WTC11 (cell line): Measurements from ENCODE around the gene SETD1B. TPM values are rescaled to one million over a fixed set of nuclear protein-coding genes. Genes with fewer than 3 reads are reported as not detected.

ENCODE experiments used
- FOXK1 ChIP-seq: sonication (generic); formaldehyde crosslinking; IDR thresholded peaks from 2 replicates; pipeline ENCODE4 v1.8.0; 2022; ENCODE audit warnings: mild to moderate bottlenecking, moderate library complexity, missing genetic modification reagents
- GABPB1 ChIP-seq: sonication (generic); formaldehyde crosslinking; IDR thresholded peaks from 2 replicates; pipeline ENCODE4 v1.8.1; 2023; ENCODE audit warnings: mild to moderate bottlenecking, missing genetic modification reagents
- GTF2I ChIP-seq: fragments of 250-450 bp; sonication (Bioruptor Pico); conservative IDR thresholded peaks from 2 replicates; pipeline ENCODE4 v1.4.0; 2021; ENCODE audit warnings: mild to moderate bottlenecking
- HMGA2 ChIP-seq: fragments of 250-450 bp; sonication (Bioruptor Pico); IDR thresholded peaks from 2 replicates; pipeline ENCODE4 v1.4.0; 2021; ENCODE audit warnings: mild to moderate bottlenecking, moderate library complexity
- IRF2 ChIP-seq: sonication (generic); formaldehyde crosslinking; IDR thresholded peaks from 2 replicates; pipeline ENCODE4 v1.8.0; 2022; ENCODE audit warnings: low read depth, missing genetic modification reagents, borderline replicate concordance
- MXD4 ChIP-seq: fragments of 250-450 bp; sonication (Bioruptor Pico); IDR thresholded peaks from 2 replicates; pipeline ENCODE4 v1.8.0; 2021; ENCODE audit warnings: mild to moderate bottlenecking, moderate library complexity, borderline replicate concordance
- NFATC4 ChIP-seq: fragments of 250-450 bp; sonication (Bioruptor Pico); IDR thresholded peaks from 2 replicates; pipeline ENCODE4 v1.9.0; 2021; ENCODE audit warnings: mild to moderate bottlenecking
- NR2C2 ChIP-seq: sonication (generic); formaldehyde crosslinking; IDR thresholded peaks from 2 replicates; pipeline ENCODE4 v1.8.0; 2022; ENCODE audit warnings: mild to moderate bottlenecking, missing genetic modification reagents
- PRRX2 ChIP-seq: fragments of 250-450 bp; sonication (Bioruptor Pico); IDR thresholded peaks from 2 replicates; pipeline ENCODE4 v1.8.0; 2021; ENCODE audit warnings: mild to moderate bottlenecking
- SOX15 ChIP-seq: fragments of 250-450 bp; sonication (Bioruptor Pico); IDR thresholded peaks from 2 replicates; pipeline ENCODE4 v1.9.0; 2021; ENCODE audit warnings: mild to moderate bottlenecking
- SP1 ChIP-seq: sonication (generic); formaldehyde crosslinking; conservative IDR thresholded peaks from 2 replicates; pipeline ENCODE4 v1.8.1; 2022; ENCODE audit warnings: missing genetic modification reagents
- ZNF121 ChIP-seq: sonication (generic); formaldehyde crosslinking; IDR thresholded peaks from 2 replicates; pipeline ENCODE4 v1.8.0; 2023; ENCODE audit warnings: missing genetic modification reagents
- ZNF317 ChIP-seq: sonication (generic); formaldehyde crosslinking; IDR thresholded peaks from 2 replicates; pipeline ENCODE4 v1.8.1; 2023; ENCODE audit warnings: low read depth, mild to moderate bottlenecking, moderate library complexity, missing genetic modification reagents, borderline replicate concordance
- ZNF396 ChIP-seq: fragments of 250-450 bp; sonication (Bioruptor Pico); IDR thresholded peaks from 2 replicates; pipeline ENCODE4 v1.8.0; 2021; ENCODE audit warnings: mild to moderate bottlenecking, moderate library complexity, borderline replicate concordance
- ZNF416 ChIP-seq: fragments of 250-450 bp; sonication (Bioruptor Pico); IDR thresholded peaks from 2 replicates; pipeline ENCODE4 v1.9.0; 2021; ENCODE audit warnings: mild to moderate bottlenecking, inconsistent platforms
- total RNA-seq: library from RNA; stranded (reverse); gene quantifications from 3 replicates; pipeline ENCODE4 v1.2.3, GENCODE V29; 2021
- TF ChIP-seq, protein P1 (sequence below): sonication (generic); formaldehyde crosslinking; IDR thresholded peaks from 2 replicates; pipeline ENCODE4 v1.8.1; 2023; ENCODE audit warnings: mild to moderate bottlenecking, missing genetic modification reagents, borderline replicate concordance
- TF ChIP-seq, protein P2 (sequence below): fragments of 250-450 bp; sonication (Bioruptor Pico); conservative IDR thresholded peaks from 2 replicates; pipeline ENCODE4 v1.9.0; 2021; ENCODE audit warnings: mild to moderate bottlenecking
- TF ChIP-seq, protein P3 (sequence below): sonication (generic); formaldehyde crosslinking; IDR thresholded peaks from 2 replicates; pipeline ENCODE4 v1.8.0; 2023; ENCODE audit warnings: mild to moderate bottlenecking, missing genetic modification reagents
- TF ChIP-seq, protein P4 (sequence below): sonication (generic); formaldehyde crosslinking; IDR thresholded peaks from 2 replicates; pipeline ENCODE4 v1.8.1; 2023; ENCODE audit warnings: mild to moderate bottlenecking, missing genetic modification reagents
- TF ChIP-seq, protein P5 (sequence below): sonication (generic); formaldehyde crosslinking; IDR thresholded peaks from 2 replicates; pipeline ENCODE4 v1.8.0; 2023; ENCODE audit warnings: missing genetic modification reagents, mild to moderate bottlenecking, borderline replicate concordance

The SETD1B gene
- total RNA-seq, 1 experiment from 2014 or later: 19.5 TPM

DNA sequence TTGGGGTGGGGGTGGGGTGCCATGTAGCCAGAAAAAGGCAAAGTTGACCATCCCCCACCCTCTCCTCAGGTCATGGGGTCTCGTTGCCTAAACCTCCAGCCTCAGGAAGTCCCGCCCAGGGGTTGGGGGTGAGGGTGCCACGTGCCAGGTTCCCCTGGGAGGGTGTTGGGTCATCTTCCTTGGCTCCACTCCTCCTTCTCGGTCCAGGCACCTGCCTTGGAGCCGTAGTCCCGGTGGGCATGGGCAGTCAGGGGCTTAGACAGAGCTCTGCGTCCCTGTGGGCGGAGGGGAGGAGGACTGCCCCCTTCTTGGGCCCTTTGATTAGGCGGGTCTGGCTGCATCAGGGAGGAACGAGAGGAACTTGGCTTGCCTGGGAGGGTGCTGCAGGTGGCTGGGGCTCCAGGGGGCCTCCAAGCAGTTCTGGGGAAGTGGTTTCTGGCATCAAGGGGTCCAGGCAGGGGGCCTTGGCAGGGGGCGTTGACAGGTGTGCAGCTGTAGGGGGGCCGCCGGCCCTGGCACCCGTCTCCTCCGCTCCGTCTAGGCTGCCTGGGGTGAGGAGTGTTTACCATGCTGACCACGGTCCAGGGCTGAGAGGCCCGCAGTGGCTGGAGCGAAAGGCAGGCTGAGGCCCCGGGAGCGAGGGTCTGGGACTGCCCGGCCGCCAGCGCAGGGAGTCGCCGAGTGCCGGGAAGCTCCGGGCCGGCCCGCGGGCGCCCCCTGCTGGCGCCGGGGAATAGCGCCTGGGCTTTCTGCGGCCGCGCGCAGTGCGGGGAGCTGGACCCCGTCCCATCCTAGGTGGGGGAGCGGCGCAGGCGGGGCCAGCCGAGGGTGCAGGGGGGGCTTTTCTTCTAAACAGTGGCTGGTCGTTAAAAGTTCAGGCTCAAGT lies 7.9 kb downstream of the SETD1B start (continued):
- peak; percentile 62 for TF ChIP-seq FOXK1 (CRISPR knock-in tag)
- TF ChIP-seq, protein P1, sequence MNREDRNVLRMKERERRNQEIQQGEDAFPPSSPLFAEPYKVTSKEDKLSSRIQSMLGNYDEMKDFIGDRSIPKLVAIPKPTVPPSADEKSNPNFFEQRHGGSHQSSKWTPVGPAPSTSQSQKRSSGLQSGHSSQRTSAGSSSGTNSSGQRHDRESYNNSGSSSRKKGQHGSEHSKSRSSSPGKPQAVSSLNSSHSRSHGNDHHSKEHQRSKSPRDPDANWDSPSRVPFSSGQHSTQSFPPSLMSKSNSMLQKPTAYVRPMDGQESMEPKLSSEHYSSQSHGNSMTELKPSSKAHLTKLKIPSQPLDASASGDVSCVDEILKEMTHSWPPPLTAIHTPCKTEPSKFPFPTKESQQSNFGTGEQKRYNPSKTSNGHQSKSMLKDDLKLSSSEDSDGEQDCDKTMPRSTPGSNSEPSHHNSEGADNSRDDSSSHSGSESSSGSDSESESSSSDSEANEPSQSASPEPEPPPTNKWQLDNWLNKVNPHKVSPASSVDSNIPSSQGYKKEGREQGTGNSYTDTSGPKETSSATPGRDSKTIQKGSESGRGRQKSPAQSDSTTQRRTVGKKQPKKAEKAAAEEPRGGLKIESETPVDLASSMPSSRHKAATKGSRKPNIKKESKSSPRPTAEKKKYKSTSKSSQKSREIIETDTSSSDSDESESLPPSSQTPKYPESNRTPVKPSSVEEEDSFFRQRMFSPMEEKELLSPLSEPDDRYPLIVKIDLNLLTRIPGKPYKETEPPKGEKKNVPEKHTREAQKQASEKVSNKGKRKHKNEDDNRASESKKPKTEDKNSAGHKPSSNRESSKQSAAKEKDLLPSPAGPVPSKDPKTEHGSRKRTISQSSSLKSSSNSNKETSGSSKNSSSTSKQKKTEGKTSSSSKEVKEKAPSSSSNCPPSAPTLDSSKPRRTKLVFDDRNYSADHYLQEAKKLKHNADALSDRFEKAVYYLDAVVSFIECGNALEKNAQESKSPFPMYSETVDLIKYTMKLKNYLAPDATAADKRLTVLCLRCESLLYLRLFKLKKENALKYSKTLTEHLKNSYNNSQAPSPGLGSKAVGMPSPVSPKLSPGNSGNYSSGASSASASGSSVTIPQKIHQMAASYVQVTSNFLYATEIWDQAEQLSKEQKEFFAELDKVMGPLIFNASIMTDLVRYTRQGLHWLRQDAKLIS (CRISPR knock-in tag): no peak
- no peak for TF ChIP-seq GABPB1
- no peak for TF ChIP-seq ZNF317 (CRISPR knock-in tag)
- TF ChIP-seq SP1 (CRISPR knock-in tag): peak; percentile 53; the same call in 1 of the 2 replicates
- TF ChIP-seq, protein P2, sequence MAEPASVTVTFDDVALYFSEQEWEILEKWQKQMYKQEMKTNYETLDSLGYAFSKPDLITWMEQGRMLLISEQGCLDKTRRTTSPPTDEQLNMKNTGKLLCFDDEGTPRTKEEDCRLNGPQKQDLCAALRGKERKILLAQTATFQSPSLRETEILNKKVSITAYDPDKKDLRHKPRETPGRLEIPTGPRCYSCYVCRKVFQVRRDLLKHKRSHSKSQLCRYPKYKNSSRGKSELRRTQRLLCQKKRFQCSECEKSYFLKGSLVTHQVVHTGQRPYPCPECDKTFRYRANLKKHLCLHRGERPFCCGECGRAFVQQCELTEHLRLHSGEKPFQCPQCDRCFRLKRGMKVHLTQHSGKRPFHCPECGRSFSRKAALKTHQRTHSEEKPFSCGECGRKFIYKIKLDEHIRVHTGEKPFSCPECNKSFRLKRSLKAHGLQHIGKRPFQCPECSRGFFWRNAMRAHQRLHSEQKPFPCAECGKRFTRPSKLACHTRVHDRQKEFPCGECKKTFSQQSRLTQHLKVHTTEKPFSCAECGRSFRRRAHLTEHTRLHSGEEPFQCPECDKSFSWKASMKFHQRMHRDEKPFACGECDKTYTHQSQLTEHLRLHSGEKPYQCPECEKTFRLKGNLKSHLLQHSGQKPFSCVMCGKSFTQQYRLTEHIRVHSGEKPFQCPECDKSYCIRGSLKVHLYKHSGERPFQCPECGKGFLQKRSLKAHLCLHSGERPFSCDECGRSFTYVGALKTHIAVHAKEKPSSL (CRISPR knock-in tag): no peak
- TF ChIP-seq ZNF396 (CRISPR knock-in tag): no peak
- TF ChIP-seq PRRX2 (CRISPR knock-in tag): no peak
- TF ChIP-seq ZNF121 (CRISPR knock-in tag): peak; percentile 73
- TF ChIP-seq, protein P3, sequence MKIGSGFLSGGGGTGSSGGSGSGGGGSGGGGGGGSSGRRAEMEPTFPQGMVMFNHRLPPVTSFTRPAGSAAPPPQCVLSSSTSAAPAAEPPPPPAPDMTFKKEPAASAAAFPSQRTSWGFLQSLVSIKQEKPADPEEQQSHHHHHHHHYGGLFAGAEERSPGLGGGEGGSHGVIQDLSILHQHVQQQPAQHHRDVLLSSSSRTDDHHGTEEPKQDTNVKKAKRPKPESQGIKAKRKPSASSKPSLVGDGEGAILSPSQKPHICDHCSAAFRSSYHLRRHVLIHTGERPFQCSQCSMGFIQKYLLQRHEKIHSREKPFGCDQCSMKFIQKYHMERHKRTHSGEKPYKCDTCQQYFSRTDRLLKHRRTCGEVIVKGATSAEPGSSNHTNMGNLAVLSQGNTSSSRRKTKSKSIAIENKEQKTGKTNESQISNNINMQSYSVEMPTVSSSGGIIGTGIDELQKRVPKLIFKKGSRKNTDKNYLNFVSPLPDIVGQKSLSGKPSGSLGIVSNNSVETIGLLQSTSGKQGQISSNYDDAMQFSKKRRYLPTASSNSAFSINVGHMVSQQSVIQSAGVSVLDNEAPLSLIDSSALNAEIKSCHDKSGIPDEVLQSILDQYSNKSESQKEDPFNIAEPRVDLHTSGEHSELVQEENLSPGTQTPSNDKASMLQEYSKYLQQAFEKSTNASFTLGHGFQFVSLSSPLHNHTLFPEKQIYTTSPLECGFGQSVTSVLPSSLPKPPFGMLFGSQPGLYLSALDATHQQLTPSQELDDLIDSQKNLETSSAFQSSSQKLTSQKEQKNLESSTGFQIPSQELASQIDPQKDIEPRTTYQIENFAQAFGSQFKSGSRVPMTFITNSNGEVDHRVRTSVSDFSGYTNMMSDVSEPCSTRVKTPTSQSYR (CRISPR knock-in tag): peak; percentile 97
- TF ChIP-seq, protein P4, sequence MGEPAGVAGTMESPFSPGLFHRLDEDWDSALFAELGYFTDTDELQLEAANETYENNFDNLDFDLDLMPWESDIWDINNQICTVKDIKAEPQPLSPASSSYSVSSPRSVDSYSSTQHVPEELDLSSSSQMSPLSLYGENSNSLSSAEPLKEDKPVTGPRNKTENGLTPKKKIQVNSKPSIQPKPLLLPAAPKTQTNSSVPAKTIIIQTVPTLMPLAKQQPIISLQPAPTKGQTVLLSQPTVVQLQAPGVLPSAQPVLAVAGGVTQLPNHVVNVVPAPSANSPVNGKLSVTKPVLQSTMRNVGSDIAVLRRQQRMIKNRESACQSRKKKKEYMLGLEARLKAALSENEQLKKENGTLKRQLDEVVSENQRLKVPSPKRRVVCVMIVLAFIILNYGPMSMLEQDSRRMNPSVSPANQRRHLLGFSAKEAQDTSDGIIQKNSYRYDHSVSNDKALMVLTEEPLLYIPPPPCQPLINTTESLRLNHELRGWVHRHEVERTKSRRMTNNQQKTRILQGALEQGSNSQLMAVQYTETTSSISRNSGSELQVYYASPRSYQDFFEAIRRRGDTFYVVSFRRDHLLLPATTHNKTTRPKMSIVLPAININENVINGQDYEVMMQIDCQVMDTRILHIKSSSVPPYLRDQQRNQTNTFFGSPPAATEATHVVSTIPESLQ (CRISPR knock-in tag): no peak
- TF ChIP-seq GTF2I (CRISPR knock-in tag): no peak
- TF ChIP-seq SOX15 (CRISPR knock-in tag): no peak
- TF ChIP-seq, protein P5, sequence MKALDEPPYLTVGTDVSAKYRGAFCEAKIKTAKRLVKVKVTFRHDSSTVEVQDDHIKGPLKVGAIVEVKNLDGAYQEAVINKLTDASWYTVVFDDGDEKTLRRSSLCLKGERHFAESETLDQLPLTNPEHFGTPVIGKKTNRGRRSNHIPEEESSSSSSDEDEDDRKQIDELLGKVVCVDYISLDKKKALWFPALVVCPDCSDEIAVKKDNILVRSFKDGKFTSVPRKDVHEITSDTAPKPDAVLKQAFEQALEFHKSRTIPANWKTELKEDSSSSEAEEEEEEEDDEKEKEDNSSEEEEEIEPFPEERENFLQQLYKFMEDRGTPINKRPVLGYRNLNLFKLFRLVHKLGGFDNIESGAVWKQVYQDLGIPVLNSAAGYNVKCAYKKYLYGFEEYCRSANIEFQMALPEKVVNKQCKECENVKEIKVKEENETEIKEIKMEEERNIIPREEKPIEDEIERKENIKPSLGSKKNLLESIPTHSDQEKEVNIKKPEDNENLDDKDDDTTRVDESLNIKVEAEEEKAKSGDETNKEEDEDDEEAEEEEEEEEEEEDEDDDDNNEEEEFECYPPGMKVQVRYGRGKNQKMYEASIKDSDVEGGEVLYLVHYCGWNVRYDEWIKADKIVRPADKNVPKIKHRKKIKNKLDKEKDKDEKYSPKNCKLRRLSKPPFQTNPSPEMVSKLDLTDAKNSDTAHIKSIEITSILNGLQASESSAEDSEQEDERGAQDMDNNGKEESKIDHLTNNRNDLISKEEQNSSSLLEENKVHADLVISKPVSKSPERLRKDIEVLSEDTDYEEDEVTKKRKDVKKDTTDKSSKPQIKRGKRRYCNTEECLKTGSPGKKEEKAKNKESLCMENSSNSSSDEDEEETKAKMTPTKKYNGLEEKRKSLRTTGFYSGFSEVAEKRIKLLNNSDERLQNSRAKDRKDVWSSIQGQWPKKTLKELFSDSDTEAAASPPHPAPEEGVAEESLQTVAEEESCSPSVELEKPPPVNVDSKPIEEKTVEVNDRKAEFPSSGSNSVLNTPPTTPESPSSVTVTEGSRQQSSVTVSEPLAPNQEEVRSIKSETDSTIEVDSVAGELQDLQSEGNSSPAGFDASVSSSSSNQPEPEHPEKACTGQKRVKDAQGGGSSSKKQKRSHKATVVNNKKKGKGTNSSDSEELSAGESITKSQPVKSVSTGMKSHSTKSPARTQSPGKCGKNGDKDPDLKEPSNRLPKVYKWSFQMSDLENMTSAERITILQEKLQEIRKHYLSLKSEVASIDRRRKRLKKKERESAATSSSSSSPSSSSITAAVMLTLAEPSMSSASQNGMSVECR (CRISPR knock-in tag): no peak; the same call in 1 of the 2 replicates
- no peak for TF ChIP-seq HMGA2 (CRISPR knock-in tag)
- TF ChIP-seq MXD4 (CRISPR knock-in tag): no peak
- TF ChIP-seq NFATC4 (CRISPR knock-in tag): no peak
- no peak for TF ChIP-seq ZNF416 (CRISPR knock-in tag)
- TF ChIP-seq NR2C2 (CRISPR knock-in tag): no peak
- no peak for TF ChIP-seq IRF2
